Retinal pigment epithelial cell (primary cell): ENCODE measurements around the gene BORCS5.
"Not testable (repeated sequence)": the region's sequence is repeated elsewhere in the genome, so short reads cannot be mapped to it uniquely, and the experiment has no call there.

Experiments used
- DNase-seq: peaks from one replicate; pipeline ENCODE4 v3.0.0-alpha.2; 2010; ENCODE audit warnings: low read depth
- H3K4me3 ChIP-seq: 2 replicates; pipeline ENCODE4 v1.5.1; 2011; ENCODE audit warnings: mild to moderate bottlenecking, low read length, control low read depth, moderate library complexity
- CTCF ChIP-seq: conservative IDR thresholded peaks from 2 replicates; pipeline ENCODE4 v1.5.1; 2011; ENCODE audit warnings: low read depth, low read length, control low read depth, inconsistent platforms

The BORCS5 gene

GRCh38 chr12:12336511-12336910 lies 20.4 kb upstream of the BORCS5 start:
- TF ChIP-seq CTCF = no peak

DNA sequence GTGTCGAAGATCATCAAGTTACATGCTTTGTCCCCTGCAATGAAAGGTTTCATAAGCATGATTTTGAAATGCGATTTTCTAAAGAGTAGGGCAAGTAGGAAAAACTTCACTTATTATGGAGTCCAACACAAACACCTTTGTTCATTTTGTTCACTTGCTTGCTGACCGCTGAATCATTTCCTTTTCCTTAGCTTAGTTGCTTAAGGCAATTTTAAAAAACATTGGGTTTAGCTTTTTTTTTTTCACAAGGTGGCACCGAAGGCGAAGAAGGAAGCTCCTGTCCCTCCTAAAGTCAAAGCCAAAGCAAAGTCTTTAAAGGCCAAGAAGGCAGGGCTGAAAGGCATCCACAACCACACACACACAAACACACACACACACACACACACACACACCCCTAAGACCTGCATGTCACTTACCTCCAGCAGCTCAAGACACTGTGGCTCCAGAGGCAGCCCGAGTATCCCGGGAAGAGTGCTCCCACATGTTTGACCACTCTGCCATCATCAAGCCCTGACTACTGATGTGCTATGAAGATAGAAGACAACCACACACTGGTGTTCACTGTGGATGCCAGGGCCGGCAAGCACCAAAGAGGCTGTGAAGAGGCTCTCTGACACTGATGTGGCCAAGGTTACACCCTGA lies 18.2 kb upstream of the BORCS5 start:
- no peak overlapping the region for H3K4me3 ChIP-seq
- TF ChIP-seq CTCF = no peak
- DNase-seq = no peak

More at GRCh38 chr12:12336511-12336910, 20.4 kb upstream of the BORCS5 start:
- DNase-seq = no peak
- H3K4me3 ChIP-seq = no peak overlapping the region

GRCh38 chr12:12349711-12350665 lies 6.9 kb upstream of the BORCS5 start, which contains the start of gene MANSC1:
Gene MANSC1 (minus strand): TSS chr12:12350242. CDS start chr12:12343314, 6,928 bp downstream.
- TF ChIP-seq CTCF = peak; percentile 49

DNA sequence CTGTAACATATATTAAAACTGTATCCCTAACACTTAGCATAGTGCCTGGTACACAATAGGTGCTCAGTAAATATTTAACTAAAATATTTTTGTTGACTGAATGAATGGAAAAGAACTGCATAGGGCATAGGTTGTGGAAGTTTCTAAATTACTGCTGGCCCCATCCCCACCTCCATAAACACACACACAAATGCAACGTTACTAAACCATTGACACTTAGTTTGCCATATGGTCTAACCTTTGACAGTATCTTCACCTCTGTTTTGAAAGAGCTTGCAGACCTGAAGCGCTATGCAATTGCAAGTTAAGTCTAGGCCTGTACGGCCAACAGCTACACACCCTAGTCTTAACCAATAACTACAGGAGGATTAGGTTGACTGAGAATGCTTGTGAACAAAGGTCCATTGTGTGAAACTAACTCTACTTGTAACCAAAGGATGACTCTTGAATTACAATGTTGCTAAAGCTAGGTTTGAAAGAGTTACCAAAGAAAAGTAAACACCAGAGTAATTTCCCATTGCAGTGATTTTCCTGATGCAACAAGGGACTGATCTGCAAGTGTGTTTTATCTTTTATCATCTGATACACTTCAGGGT lies 5.9 kb upstream of the BORCS5 start:
- DNase-seq = peak; percentile 73
- H3K4me3 ChIP-seq = no peak overlapping the region
- TF ChIP-seq CTCF = no peak

More at GRCh38 chr12:12349711-12350665, 6.9 kb upstream of the BORCS5 start, which contains the start of gene MANSC1:
- H3K4me3 ChIP-seq = peak within 1 kb of the TSS; percentile 68
- no peak for DNase-seq

DNA sequence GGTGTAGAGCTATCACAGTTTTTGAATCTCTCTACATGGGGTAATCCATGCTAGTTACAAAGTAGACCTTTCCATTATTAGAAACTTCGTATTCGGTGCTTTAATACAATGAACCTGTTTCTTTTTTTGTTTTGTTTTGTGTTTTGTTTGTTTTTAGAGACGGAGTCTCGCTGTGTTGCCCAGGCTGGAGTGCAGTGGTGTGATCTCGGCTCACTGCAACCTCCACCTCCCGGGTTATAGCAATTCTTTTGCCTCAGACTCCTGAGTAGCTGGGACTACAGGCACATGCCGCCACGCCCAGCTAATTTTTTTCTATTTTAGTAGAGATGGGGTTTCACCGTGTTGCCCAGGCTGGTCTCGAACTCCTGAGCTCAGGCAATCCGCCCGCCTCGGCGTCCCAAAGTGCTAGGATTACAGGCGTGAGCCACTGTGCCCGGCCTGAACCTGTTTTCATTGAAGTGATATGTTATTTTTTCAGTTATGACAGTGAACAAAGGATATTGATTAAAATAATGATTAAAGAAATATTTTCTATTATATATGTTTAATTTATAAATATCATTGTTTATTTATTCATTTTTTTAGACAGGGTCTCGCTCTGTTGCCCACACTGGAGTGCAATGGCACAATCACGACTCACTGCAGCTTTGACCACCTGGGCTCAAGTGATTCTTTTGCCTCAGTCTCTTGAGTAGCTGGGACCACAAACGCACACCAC lies 5.3 kb upstream of the BORCS5 start:
- H3K4me3 ChIP-seq, DNase-seq: not testable (repeated sequence)

GRCh38 chr12:12353276-12353675 lies 3.6 kb upstream of the BORCS5 start:
- DNase-seq = no peak
- no peak for TF ChIP-seq CTCF
- no peak overlapping the region for H3K4me3 ChIP-seq

DNA sequence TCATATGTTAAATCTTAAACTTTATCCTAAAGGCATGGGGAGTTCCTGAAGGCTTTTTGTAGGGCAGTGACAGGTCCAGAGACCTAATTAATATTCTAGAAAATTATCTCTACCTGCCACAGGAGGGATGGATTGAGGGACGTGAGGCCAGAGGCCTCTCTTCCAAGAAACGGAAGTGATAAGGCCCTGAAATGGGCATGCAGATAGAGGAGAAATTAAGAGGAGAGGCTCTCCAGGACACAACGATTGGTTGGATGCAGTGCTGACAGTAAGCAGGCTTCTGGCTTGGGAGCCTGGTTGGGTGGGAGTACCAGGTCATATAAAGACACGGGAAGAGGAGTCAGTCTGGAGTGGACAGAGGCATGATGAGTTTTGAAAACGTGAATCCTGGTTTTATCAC lies 3.1 kb upstream of the BORCS5 start:
- no peak for TF ChIP-seq CTCF
- no peak overlapping the region for H3K4me3 ChIP-seq
- no peak for DNase-seq
